HCT116 (cell line): ENCODE measurements around the gene MYADM. TPM values are rescaled to one million over a fixed set of nuclear protein-coding genes. Genes with fewer than 3 reads are reported as not detected.
A peak's percentile ranks its signal among the peaks of the same experiment; 100 is the strongest.

Experiments used
- ATAC-seq: fragments of 200-7000 bp; cut with Tn5 transposase; 2 replicates; pipeline ENCODE4 v1.9.1; 2020; ENCODE audit warnings: mild to moderate bottlenecking, moderate library complexity
- BruUV-seq: library from RNA; stranded (reverse); fragments of 400-500 nt; replicated peaks from 2 replicates; lab custom pipeline; 2021; lab: Mats Ljungman, UMichigan
- CTCF ChIA-PET: fragments of 300-600 bp; sonication (Branson Sonifier 250); formaldehyde crosslinking; loops from one replicate; lab custom pipeline; 2021; ENCODE audit warnings: antibody characterized with exemption; lab: Charles Lee
- POLR2A ChIA-PET: fragments of 300-600, 350-600 bp; sonication (Branson Sonifier 250); formaldehyde crosslinking; loops from one replicate; lab custom pipeline; 2021; ENCODE audit warnings: antibody characterized with exemption; lab: Charles Lee
- RAD21 ChIA-PET, 2 experiments: fragments of 300-600 bp; sonication (Branson Sonifier 250); formaldehyde crosslinking; loops; one replicate each; lab custom pipeline; 2023; ENCODE audit warnings: low total read pairs in 2 of 2; ENCODE audit not compliant: uncharacterized antibody in 2 of 2, unreplicated experiment in 2 of 2, low non-redundant PET in 1 of 2; lab: Charles Lee
- DNase-seq: peaks from one replicate; pipeline ENCODE4 v3.0.0-alpha.2; 2010; ENCODE audit warnings: low read depth, low spot score
- H2AFZ ChIP-seq: fragments of 200-600 bp; shearing (Covaris generic), sonication (generic); 2 replicates; pipeline ENCODE4 v1.6.1; 2017; ENCODE audit warnings: low read depth, mixed run types, mixed read lengths, antibody characterized with exemption, low read length; ENCODE audit not compliant: poor library complexity, severe bottlenecking
- H3K27ac ChIP-seq: 2 replicates; pipeline ENCODE4 v1.5.1; 2012; ENCODE audit warnings: low read depth, low read length
- H3K27me3 ChIP-seq: fragments of 200-600 bp; sonication (generic); 2 replicates; pipeline ENCODE4 v1.6.1; 2016; ENCODE audit warnings: mixed run types, low read length, mixed read lengths; ENCODE audit not compliant: insufficient read depth
- H3K36me3 ChIP-seq, 2 experiments: fragments of 200-500 bp in 1 of 2; fragments of 200-600 bp in 1 of 2; sonication (Bioruptor generic) in 1 of 2; sonication (generic) in 1 of 2; 2 replicates each; pipeline versions ENCODE4 v1.5.1 to v1.6.1; 2014 to 2016; ENCODE audit warnings: low read length in 2 of 2, inconsistent platforms in 1 of 2, mixed read lengths in 1 of 2, mixed run types in 1 of 2; ENCODE audit not compliant: insufficient read depth in 2 of 2, control insufficient read depth in 1 of 2
- H3K4me1 ChIP-seq, 2 experiments: fragments of 200-600 bp in 1 of 2; sonication (generic) in 1 of 2; 2 replicates each; pipeline versions ENCODE4 v1.5.1 to v1.6.1; 2012 to 2017; ENCODE audit warnings: low read length in 2 of 2, inconsistent platforms in 1 of 2, mild to moderate bottlenecking in 1 of 2, mixed read lengths in 1 of 2, mixed run types in 1 of 2, moderate library complexity in 1 of 2; ENCODE audit not compliant: insufficient read depth in 2 of 2, control insufficient read depth in 1 of 2
- H3K4me2 ChIP-seq: fragments of 200-600 bp; sonication (generic); 2 replicates; pipeline ENCODE4 v1.6.1; 2017; ENCODE audit warnings: mixed run types, low read length, mixed read lengths
- H3K4me3 ChIP-seq, 2 experiments: fragments of 200-600 bp in 1 of 2; sonication (generic) in 1 of 2; replicated peaks in 1 of 2; 2 replicates each; pipeline ENCODE4 v1.5.1; 2011 to 2016; ENCODE audit warnings: low read length in 2 of 2, control low read depth in 1 of 2, low read depth in 1 of 2, mild to moderate bottlenecking in 1 of 2, mixed read lengths in 1 of 2, mixed run types in 1 of 2
- H3K79me2 ChIP-seq: fragments of 200-600 bp; sonication (generic); 2 replicates; pipeline ENCODE4 v1.6.1; 2017; ENCODE audit warnings: mild to moderate bottlenecking, mixed run types, low read length, moderate library complexity, mixed read lengths; ENCODE audit not compliant: insufficient read depth
- H3K9ac ChIP-seq: fragments of 200-600 bp; sonication (generic); 2 replicates; pipeline ENCODE4 v1.6.1; 2016; ENCODE audit warnings: low read length, mixed read lengths
- H3K9me2 ChIP-seq: fragments of 200-600 bp; sonication (generic), shearing (Covaris generic); 2 replicates; pipeline ENCODE4 v1.6.1; 2017; ENCODE audit warnings: mixed run types, mild to moderate bottlenecking, moderate library complexity; ENCODE audit not compliant: insufficient read depth
- H3K9me3 ChIP-seq, 2 experiments: fragments of 200-500 bp in 1 of 2; fragments of 200-600 bp in 1 of 2; sonication (Bioruptor generic) in 1 of 2; sonication (generic) in 1 of 2; 2 replicates each; pipeline ENCODE4 v1.6.1; 2014 to 2017; ENCODE audit warnings: low read length in 2 of 2, mixed read lengths in 2 of 2, inconsistent platforms in 1 of 2, low read depth in 1 of 2, mild to moderate bottlenecking in 1 of 2, mixed run types in 1 of 2, moderate library complexity in 1 of 2; ENCODE audit not compliant: control insufficient read depth in 1 of 2, insufficient read depth in 1 of 2
- H4K20me1 ChIP-seq: fragments of 200-600 bp; sonication (generic), shearing (Covaris generic); 2 replicates; pipeline ENCODE4 v1.6.1; 2017; ENCODE audit warnings: mixed run types, mild to moderate bottlenecking, moderate library complexity; ENCODE audit not compliant: insufficient read depth
- ATF3 ChIP-seq: IDR thresholded peaks from 2 replicates; pipeline ENCODE4 v1.6.1; 2012
- CBX3 ChIP-seq: IDR thresholded peaks from 2 replicates; pipeline ENCODE4 v1.6.1; 2012; ENCODE audit warnings: low read depth
- CEBPB ChIP-seq: IDR thresholded peaks from 2 replicates; pipeline ENCODE4 v1.6.1; 2012; ENCODE audit warnings: low read depth
- EGR1 ChIP-seq: IDR thresholded peaks from 2 replicates; pipeline ENCODE4 v1.6.1; 2012; ENCODE audit warnings: low read depth
- JUND ChIP-seq: IDR thresholded peaks from 2 replicates; pipeline ENCODE4 v1.6.1; 2012
- MAX ChIP-seq: IDR thresholded peaks from 2 replicates; pipeline ENCODE4 v1.6.1; 2012
- POLR2A ChIP-seq: IDR thresholded peaks from 2 replicates; pipeline ENCODE4 v1.7.0; 2011; ENCODE audit warnings: borderline replicate concordance; ENCODE audit not compliant: insufficient read depth, insufficient read length; ENCODE audit errors: extremely low read depth
- RAD21 ChIP-seq: IDR thresholded peaks from 2 replicates; pipeline ENCODE4 v1.6.1; 2012; ENCODE audit warnings: low read depth, mild to moderate bottlenecking
- SIN3A ChIP-seq: IDR thresholded peaks from 2 replicates; pipeline ENCODE4 v1.6.1; 2012; ENCODE audit warnings: low read depth
- YY1 ChIP-seq: IDR thresholded peaks from 2 replicates; pipeline ENCODE4 v1.6.1; 2011; ENCODE audit warnings: low read length, low read depth, moderate library complexity, mild to moderate bottlenecking; ENCODE audit not compliant: insufficient replicate concordance; ENCODE audit errors: extremely low read depth
- ZNF274 ChIP-seq: fragments of 200-500 bp; sonication (Bioruptor generic); IDR thresholded peaks from 2 replicates; pipeline ENCODE4 v1.6.1; 2014; ENCODE audit warnings: mild to moderate bottlenecking, low read depth, low read length, inconsistent platforms
- intact Hi-C: fragments of 100-400 bp; cut with micrococcal nuclease; formaldehyde crosslinking; loops from 2 replicates; pipeline ENCODE4 v1.10.0; 2022
- total RNA-seq: library from RNA; stranded (reverse); gene quantifications from one replicate; pipeline ENCODE4 v1.2.1, GENCODE V29; 2021; ENCODE audit not compliant: unreplicated experiment

MYADM gene
- total RNA-seq, 1 experiment from 2014 or later: 79.6 TPM

DNA sequence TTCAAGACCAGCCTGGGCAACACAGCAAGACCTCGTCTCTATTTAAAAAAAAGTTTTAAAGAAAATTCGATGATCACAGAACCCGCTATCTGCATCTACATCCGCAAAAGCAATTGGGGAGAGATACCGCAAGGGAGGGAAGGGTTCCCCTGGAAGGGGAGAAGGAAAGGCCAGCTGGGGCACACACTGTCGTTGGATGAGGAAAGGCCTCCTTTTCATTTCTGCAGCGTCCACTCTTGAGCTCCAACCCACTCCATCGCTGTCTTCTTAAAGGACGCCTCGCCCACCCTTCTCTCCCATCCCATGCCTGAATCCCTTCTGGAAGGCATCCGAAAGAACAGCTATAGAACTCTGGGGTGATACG is 11.1 kb downstream of the MYADM start:
- Histone ChIP-seq H3K9me2 (no peaks in the 10 kb centered on the region), H2AFZ (no peak overlapping the region), H3K4me2 (peak overlapping the region; percentile 82), H3K27me3 (no peaks in the 10 kb centered on the region), H3K27ac (peak overlapping the region; percentile 24; the same call in 1 of the 2 replicates), H3K36me3 (peaks cover 11 to 12% of the 10 kb centered on the region in 2 experiments), H4K20me1 (no peaks in the 10 kb centered on the region), H3K4me3 (peak overlapping the region; percentile 32 to 48), H3K9ac (no peak overlapping the region), H3K4me1 (peaks cover 21 to 37% of the 10 kb centered on the region in 2 experiments), H3K79me2 (peaks cover 7% of the 10 kb centered on the region; the same call in 1 of the 2 replicates), H3K9me3 (no peaks in the 10 kb centered on the region)
- TF ChIP-seq JUND (no peak), MAX (no peak), ATF3 (no peak), SIN3A (no peak), CEBPB (no peak), ZNF274 (no peak), YY1 (no peak), CBX3 (no peak), EGR1 (no peak), RAD21 (no peak), POLR2A (no peak)
- no TSS peak for BruUV-seq
- no peak for DNase-seq
- CTCF ChIA-PET: interaction anchor here (1.2 to 1.5 kb wide), 2 partner anchors 11 to 33 kb away, joined by 3 to 5 read pairs; partner anchors contain the start of gene MYADM
- POLR2A ChIA-PET: interaction anchor here (1.3 to 1.7 kb wide), 4 partner anchors 10 to 102 kb away, joined by 3 to 8 read pairs (median 5); partner anchors contain the start of gene MYADM
- RAD21 ChIA-PET: no interaction called here
- no peak for ATAC-seq
- intact Hi-C loops: no loop called here
